ENCODE data around the gene MRGPRG.
A peak's percentile ranks its signal among the peaks of the same experiment; 100 is the strongest.

The MRGPRG gene

DNA sequence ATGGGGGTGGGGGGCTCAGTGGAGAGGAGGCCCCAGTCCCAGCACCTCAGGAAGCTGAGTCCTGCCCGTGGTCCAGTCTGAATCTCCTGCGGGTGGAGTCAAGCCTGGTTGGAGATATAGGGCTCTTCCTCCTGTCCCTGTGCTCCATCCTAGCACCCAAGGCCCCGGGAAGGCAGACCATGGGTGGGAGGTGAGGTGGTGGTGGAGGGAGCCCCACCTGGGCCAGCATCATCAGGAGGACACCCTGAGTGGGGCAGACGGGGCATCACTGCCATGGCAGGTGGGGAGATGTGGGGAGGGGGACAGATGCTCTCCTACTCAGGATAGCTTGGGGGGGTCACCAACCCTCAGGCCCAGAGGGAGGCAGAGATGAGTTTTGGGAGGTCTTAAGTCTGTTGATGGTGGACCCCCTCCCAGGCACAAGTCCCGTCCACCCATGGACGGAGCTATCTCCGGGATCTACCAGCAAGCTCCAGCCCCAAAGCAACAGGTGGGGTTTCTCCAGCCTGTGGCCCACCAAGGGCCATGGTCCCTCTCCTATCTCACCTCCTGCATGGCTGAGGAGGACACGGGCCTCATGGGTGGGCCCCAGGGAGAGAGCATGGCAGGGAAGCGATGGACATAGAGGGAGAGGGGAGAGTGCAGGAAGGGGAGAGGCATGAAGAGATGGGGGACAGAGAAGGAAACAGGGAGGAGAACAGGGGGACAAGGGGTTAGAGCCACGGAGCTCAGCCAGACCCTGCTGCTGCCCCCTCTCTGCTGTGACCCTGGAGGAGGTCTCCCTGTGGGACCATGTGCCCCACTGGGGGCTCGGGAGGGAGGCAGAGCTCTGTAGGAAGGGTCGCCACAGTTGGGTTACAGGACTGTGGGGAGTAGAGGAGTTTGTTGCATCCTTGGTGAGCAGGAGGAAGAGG, 12.3 kb upstream of the MRGPRG start:
- H3K27me3 ChIP-seq (ENCODE audit: low read depth): peaks cover 7% of the 10 kb centered on the region
- in situ Hi-C loops (cut with MboI; ENCODE audit: low sequenced_read_pairs): no loop called here
- H3K9me3 ChIP-seq: no peaks in the 10 kb centered on the region
- H3K4me1 ChIP-seq: no peaks in the 10 kb centered on the region
- H3K4me3 ChIP-seq: no peak overlapping the region
- no peak for DNase-seq (ENCODE audit: low spot score in 2 of 2)
- no peaks in the 10 kb centered on the region for H3K36me3 ChIP-seq (replicated peaks)

DNA sequence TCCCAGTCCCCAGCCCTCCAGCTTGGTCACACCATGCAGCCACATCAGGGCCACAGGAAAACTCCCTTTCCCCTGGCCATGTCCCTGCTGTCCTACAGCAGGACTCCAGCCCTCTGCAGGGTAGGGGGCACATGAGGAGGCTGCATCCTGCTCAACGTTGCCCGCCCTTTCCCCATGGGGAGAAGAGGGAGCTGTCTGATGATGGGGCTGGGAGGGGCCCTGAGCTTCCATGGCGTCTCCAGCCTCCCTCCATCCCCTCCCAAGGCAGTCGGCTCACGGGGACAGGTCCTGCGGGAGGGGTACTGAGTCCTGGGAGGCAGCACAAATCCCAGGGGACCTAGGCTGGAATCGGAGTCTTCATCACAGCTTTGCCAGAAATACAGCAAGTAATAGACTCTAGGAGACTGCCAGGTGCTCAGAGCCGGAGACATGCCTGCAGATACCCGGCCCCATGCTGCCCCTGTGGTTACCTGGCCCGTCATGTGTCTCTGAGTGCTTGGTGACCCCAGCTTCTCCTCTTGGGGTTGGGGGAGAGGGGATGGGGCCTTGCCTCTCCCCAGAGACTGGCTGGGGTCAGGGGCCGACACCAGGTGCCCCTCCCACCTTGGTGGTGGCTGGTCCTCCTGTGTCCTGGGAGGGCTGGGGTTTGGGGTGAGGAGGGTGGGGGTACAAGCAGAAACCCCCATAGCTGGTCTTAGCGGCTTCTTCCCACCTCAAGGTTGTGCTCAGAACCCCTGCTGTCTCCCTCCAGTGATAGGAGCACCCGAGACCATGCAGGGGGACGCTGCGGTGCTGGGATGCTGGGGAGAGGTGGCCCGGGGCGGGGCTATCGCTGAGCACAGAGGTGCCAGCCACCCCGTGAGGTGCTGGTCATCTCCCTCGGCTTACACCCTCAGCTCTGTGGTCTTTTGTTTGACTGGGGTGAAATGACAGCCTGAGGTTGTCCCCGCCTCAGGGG, 11.3 kb upstream of the MRGPRG start:
- in situ Hi-C loops (cut with MboI; ENCODE audit: low sequenced_read_pairs): no loop called here
- no peaks in the 10 kb centered on the region for H3K4me1 ChIP-seq
- no peaks in the 10 kb centered on the region for H3K9me3 ChIP-seq
- DNase-seq (ENCODE audit: low spot score in 2 of 2): no peak
- no peaks in the 10 kb centered on the region for H3K36me3 ChIP-seq (replicated peaks)
- H3K27me3 ChIP-seq (ENCODE audit: low read depth): peaks cover 7% of the 10 kb centered on the region
- H3K4me3 ChIP-seq: no peak overlapping the region

DNA sequence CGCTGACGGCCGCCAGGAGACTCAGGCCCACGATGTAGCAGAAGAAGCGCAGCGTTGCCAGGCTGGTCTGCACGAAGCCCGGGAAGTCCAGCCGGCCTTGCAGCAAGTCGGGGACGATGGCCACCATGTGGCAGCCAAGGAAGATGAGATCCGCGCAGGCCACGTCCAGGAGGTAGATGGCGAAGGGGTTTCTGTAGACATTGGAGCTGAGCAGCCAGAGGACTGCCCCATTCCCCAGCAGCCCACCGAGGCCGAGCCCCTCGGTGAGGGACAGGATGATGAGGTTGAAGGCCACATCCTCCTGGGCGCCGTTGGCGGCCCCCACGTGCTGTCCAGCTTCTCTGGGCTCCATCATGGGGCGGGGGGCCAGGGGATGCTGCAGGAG, 9.8 kb upstream of the MRGPRG start:
- Histone ChIP-seq H3K27me3 (ENCODE audit: low read depth) (peaks cover 22% of the 10 kb centered on the region), H3K4me3 (no peak overlapping the region), H3K9me3 (no peaks in the 10 kb centered on the region), H3K4me1 (no peaks in the 10 kb centered on the region), H3K36me3 (replicated peaks) (no peaks in the 10 kb centered on the region)
- DNase-seq (ENCODE audit: low spot score in 2 of 2): peak in 1 of 2 experiments; percentile 6
- in situ Hi-C loops (cut with MboI; ENCODE audit: low sequenced_read_pairs): no loop called here

DNA sequence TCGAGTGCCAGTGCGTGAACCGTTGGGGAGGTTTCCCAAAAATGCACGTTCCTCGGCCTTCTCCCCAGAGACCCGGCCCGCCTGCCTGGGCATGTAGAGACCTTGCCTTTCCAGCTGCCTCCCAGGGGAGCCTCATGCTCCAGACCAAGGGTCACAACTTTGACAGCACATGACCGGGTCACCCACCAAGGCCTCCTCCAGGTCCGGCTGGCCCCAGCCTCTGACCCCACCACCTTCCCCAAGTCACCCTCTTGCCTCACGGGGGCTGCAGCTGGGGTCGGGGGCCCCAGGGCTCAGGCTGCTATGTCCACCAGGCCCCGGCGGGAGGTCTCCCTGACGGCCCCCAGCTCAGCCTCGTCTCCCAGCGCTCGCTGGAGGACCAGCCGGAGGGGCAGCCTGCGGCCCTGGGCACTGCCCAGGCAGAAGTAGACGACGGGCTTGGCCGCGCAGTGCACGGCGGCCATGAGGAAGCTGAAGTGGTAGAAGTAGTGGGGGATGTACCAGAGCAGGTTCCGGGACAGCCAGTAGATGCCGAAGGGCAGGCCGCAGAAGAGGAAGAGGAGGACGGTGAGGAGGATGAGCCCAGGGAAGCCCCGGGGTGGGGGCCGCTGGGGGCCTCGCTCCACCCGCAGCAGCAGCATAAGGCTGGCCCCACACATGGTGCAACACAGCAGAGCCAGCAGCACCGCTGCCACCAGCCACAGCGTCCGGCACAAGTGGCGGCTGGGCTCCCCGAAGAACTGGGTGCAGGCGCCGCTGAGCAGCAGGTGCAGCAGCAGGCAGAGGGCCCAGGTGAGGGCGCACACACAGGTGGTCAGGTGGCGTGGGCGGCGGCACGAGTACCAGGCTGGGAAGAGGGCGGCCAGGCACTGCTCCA, 9.2 kb upstream of the MRGPRG start:
- in situ Hi-C loops (cut with MboI; ENCODE audit: low sequenced_read_pairs): no loop called here
- no peaks in the 10 kb centered on the region for H3K4me1 ChIP-seq
- peaks cover 28% of the 10 kb centered on the region for H3K27me3 ChIP-seq (ENCODE audit: low read depth)
- no peak for DNase-seq (ENCODE audit: low spot score in 2 of 2)
- H3K4me3 ChIP-seq: no peak overlapping the region
- H3K9me3 ChIP-seq: no peaks in the 10 kb centered on the region
- no peaks in the 10 kb centered on the region for H3K36me3 ChIP-seq (replicated peaks)

DNA sequence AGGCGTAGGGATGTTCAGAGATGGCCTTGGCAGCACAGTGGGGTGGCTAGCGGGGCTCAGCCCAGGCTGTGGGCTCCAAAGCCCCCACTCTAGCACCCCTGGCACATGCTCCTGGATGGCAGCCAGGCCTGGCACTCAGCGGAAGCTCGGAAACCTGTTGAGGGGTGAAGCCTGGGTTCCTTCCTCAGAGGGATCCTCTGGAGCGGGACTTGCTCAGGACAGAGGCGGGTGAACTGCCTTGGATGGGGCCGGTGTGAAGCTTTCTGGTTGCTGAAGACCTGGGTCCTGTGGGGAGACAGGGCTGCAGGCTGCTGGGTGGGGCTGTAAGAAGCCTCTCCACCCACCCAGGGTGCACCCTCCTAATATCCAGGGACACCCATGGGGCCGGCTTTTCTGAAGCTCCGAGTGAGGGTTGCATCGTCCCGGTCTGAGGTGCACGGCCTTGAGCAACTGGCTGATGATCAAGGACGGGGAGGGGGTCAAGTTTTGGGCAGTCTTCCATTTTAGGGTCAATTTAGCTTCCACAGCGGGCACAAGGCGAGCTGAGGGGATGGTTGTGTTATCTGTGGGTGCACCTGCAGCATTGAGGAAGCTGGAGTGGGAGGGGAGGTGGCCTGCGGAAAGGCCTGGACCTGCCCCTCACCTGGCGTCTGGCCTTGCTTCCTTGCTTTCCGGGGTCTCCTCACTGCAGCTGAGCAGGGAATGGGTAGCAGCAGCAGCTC, 8.4 kb upstream of the MRGPRG start:
- H3K9me3 ChIP-seq: no peaks in the 10 kb centered on the region
- H3K4me1 ChIP-seq: no peaks in the 10 kb centered on the region
- in situ Hi-C loops (cut with MboI; ENCODE audit: low sequenced_read_pairs): no loop called here
- H3K27me3 ChIP-seq (ENCODE audit: low read depth): peaks cover 36% of the 10 kb centered on the region
- H3K36me3 ChIP-seq (replicated peaks): no peaks in the 10 kb centered on the region
- DNase-seq (ENCODE audit: low spot score in 2 of 2): no peak
- H3K4me3 ChIP-seq: no peak overlapping the region

DNA sequence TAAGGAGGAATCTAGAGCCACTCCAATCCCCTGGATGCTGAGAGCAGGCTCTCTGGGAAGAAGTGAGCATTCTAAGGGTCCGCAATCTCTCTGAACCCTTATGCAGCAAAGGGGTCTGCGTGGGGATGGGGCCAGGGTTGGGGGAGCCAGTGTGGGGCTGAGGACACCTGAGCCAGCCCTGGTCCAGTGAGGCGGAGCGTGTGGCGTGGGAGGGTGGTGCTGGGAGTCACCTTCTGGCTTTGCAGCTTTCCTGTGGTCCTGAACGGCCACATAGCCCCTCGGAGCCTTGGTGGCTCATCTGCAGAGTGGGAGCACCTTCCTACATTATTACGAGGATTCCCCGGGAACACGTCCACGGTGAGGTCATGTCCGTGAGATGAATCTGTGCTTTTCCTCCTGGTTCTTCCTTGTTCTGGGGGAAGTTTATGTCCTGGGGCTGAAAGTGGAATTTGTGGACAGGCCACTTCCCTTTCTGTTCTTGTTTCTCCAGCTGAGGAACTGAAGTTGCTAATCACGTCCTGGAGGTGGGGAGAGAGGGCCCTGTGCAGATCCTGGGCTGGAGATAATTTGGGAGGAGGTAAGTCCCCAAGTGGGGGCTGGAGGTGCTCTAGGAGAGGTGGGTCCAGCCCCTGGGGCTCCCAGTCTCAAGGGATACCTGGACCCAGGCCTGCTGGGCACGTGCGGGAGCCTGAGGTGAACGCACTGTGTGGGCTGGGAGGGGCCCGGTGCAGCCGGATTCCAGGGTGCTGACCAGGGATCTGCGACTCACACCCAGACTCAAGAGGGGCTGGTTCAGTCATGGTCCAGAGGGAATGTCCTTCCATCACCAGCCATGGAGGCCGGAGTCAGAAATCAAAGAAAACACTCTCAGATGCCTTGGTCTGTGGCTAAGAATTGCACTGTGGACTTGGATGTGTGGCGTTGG, 7.5 kb upstream of the MRGPRG start:
- Histone ChIP-seq H3K9me3 (no peaks in the 10 kb centered on the region), H3K27me3 (ENCODE audit: low read depth) (peaks cover 42% of the 10 kb centered on the region), H3K36me3 (replicated peaks) (no peaks in the 10 kb centered on the region), H3K4me1 (no peaks in the 10 kb centered on the region), H3K4me3 (no peak overlapping the region)
- in situ Hi-C loops (cut with MboI; ENCODE audit: low sequenced_read_pairs): no loop called here
- DNase-seq (ENCODE audit: low spot score in 2 of 2): no peak

DNA sequence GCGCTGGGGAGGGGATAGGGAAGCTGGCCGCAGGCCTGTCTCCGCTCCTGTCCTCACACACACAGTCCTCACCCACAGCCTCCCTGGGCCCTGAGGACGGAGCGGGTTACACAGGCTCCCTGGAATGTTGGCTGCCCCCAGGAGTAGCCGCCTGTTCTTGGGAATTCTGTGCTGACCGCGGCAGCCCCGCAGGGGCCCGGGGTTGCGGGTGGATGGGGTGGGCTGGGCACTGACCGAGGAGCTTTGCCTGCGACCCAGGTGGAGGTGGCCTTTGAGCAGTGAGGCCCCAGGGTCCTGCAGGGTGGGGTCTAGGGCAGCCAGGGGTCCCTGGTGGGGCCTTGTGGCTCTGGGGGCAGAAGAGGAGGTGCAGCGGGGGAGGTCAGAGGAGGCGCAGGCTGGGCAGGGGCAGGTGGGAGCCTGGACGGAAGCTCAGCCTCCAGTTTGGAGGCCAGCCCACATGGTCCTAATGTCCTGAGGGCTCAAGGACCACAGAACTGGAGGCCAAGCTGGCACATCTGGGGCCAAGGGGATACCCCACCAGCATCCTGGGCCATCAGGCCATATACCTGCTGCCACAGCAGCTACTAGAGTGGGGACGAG, 6.6 kb upstream of the MRGPRG start:
- no peaks in the 10 kb centered on the region for H3K9me3 ChIP-seq
- DNase-seq (ENCODE audit: low spot score in 2 of 2): peak in 1 of 2 experiments; percentile 6
- peaks cover 47% of the 10 kb centered on the region for H3K27me3 ChIP-seq (ENCODE audit: low read depth)
- no peak overlapping the region for H3K4me3 ChIP-seq
- in situ Hi-C loops (cut with MboI; ENCODE audit: low sequenced_read_pairs): no loop called here
- H3K4me1 ChIP-seq: no peaks in the 10 kb centered on the region
- H3K36me3 ChIP-seq (replicated peaks): no peaks in the 10 kb centered on the region

DNA sequence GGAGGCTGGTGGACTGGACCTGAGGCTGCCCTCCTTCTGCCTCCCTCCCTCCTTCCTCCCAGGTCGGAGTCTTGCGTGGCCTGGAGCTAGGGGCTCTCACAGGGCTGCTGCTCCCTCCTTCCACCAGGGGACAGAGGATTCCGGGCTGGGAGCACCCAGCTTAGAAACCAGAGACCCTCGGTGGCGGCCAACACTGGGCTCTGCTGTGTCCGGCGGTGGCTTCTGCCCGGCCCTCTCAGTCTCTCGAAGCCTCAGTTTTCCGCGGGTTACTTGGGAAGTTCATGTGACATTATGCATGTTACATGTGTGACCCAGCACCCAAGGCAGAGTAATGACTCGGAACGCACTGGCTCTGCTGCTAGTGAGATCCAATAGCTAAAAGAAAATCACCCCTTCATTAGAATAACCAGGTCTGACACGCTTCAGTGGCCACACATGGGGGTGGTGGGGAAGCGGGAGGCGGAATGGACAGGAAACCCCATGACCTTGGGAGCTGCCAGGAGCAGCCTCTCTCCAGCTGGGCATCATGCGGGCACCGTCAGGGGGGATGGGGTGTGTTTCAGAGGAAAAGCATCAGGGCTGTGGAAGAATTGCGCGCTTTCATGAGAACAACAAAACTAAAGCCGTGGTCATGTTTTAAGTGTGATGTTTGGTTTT, 5.9 kb upstream of the MRGPRG start:
- in situ Hi-C loops (cut with MboI; ENCODE audit: low sequenced_read_pairs): no loop called here
- H3K4me3 ChIP-seq: no peak overlapping the region
- no peaks in the 10 kb centered on the region for H3K4me1 ChIP-seq
- H3K9me3 ChIP-seq: no peaks in the 10 kb centered on the region
- peaks cover 54% of the 10 kb centered on the region for H3K27me3 ChIP-seq (ENCODE audit: low read depth)
- peak in 1 of 2 experiments; percentile 7 for DNase-seq (ENCODE audit: low spot score in 2 of 2)
- no peaks in the 10 kb centered on the region for H3K36me3 ChIP-seq (replicated peaks)

DNA sequence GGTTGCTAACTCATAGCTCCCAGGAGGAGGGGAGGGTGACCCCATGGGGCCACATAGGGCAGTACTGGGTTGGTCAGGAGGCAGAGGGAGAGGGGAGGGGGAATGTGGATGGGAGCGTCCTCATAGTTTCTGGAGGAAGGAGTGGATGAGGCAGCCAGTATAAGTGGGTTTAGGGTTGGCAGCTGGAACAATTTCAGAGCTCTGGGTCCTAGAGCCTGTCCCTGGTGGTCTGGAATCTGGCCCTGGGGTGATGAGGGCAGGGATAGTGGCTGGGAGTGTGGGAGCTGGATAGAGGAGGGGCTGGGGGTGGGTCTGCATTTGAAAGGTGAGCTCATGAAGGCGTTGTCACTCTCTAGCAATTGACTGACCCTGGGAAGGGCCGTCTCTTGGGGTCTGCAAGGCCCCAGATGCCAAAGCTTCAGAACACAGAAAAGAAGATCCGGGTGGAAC, 5.3 kb upstream of the MRGPRG start:
- H3K36me3 ChIP-seq (replicated peaks): no peaks in the 10 kb centered on the region
- no peaks in the 10 kb centered on the region for H3K9me3 ChIP-seq
- H3K4me3 ChIP-seq: no peak overlapping the region
- DNase-seq (ENCODE audit: low spot score in 2 of 2): no peak
- no peaks in the 10 kb centered on the region for H3K4me1 ChIP-seq
- in situ Hi-C loops (cut with MboI; ENCODE audit: low sequenced_read_pairs): no loop called here
- peaks cover 60% of the 10 kb centered on the region for H3K27me3 ChIP-seq (ENCODE audit: low read depth)

DNA sequence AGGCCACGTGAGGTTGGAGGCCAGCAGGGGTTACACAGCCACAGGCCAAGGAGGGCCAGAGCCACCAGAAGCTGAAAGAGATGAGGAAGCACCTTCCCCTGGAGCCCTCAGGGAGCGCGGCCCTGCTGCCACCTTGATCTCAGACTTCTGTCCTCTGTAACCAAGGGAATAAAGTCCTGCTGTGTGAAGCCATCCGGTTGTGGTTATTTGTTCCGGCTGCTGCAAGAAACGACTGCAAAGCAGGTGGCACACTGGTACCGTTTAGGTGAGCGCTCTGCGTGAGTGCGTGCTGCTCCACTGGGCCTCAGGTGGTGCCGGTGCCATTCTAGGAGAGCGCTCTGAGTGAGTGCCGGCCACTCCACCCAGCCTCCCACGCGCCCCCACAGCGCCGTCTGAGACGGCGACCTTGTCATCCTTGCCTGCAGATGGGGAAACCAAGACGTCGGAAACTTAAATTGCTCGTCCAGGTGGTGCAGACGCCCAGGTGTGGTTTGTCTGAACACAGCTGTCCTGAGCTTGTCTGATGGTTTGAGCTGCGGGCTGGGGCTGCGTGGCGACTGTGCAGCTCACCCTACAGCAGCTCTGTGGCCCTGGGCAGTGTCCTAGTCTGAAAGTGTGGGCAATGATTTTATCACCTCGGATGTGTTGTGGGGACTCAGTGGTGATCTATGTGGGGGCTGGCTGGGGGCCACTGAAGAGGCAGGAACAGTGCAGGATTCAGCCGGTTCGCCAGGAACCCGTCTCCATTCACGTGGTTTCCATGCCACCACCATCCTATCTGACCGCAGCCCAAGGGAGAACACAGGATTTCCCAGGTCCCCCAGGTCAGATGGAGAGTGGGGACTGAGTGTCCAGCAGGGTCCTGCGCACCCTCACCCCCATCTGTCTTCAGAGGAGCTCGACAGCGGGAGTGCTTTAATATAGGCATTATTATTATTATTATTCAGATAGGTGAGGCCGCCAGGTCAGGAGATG, 4.6 kb upstream of the MRGPRG start:
- Histone ChIP-seq H3K4me3 (no peak overlapping the region), H3K9me3 (no peaks in the 10 kb centered on the region), H3K4me1 (no peaks in the 10 kb centered on the region), H3K27me3 (ENCODE audit: low read depth) (peaks cover 67% of the 10 kb centered on the region), H3K36me3 (replicated peaks) (no peaks in the 10 kb centered on the region)
- in situ Hi-C loops (cut with MboI; ENCODE audit: low sequenced_read_pairs): no loop called here
- peak in 1 of 2 experiments; percentile 8 for DNase-seq (ENCODE audit: low spot score in 2 of 2)
